GM23248 (cell line): ENCODE results near the gene GPBAR1. TPM values are rescaled to one million over a fixed set of nuclear protein-coding genes. Genes with fewer than 3 reads are reported as not detected.

Experiments
- DNase-seq: peaks from one replicate; pipeline ENCODE4 v3.0.0-alpha.2; 2015
- H2AFZ ChIP-seq: fragments of 200-600 bp; sonication (generic); 2 replicates; pipeline ENCODE4 v1.6.1; 2016; ENCODE audit warnings: antibody characterized with exemption
- H3F3A ChIP-seq: fragments of 200-600 bp; sonication (generic); 2 replicates; pipeline ENCODE4 v1.6.1; 2016; ENCODE audit warnings: mild to moderate bottlenecking, antibody characterized with exemption, mixed run types; ENCODE audit not compliant: insufficient read depth
- H3K27ac ChIP-seq: fragments of 200-600 bp; sonication (generic); 2 replicates; pipeline ENCODE4 v1.5.1; 2016; ENCODE audit warnings: mild to moderate bottlenecking
- H3K27me3 ChIP-seq: fragments of 200-600 bp; sonication (generic); replicated peaks from 2 replicates; pipeline ENCODE4 v1.6.1; 2016; ENCODE audit warnings: mild to moderate bottlenecking; ENCODE audit not compliant: insufficient read depth
- H3K36me3 ChIP-seq: fragments of 200-600 bp; sonication (generic); 2 replicates; pipeline ENCODE4 v1.6.1; 2016; ENCODE audit warnings: low read depth, mild to moderate bottlenecking
- H3K4me1 ChIP-seq: fragments of 200-600 bp; sonication (generic); 2 replicates; pipeline ENCODE4 v1.6.1; 2016; ENCODE audit warnings: mild to moderate bottlenecking; ENCODE audit not compliant: insufficient read depth
- H3K4me2 ChIP-seq: fragments of 200-600 bp; sonication (generic); one replicate; pipeline ENCODE4 v1.6.1; 2016; ENCODE audit warnings: mild to moderate bottlenecking; ENCODE audit not compliant: unreplicated experiment
- H3K4me3 ChIP-seq: fragments of 200-600 bp; sonication (generic); 2 replicates; pipeline ENCODE4 v1.5.1; 2016; ENCODE audit warnings: mild to moderate bottlenecking
- H3K79me2 ChIP-seq: fragments of 200-600 bp; sonication (generic); 2 replicates; pipeline ENCODE4 v1.6.1; 2016; ENCODE audit warnings: mild to moderate bottlenecking; ENCODE audit not compliant: insufficient read depth
- H3K9ac ChIP-seq: fragments of 200-600 bp; sonication (generic); 2 replicates; pipeline ENCODE4 v1.6.1; 2016; ENCODE audit warnings: mild to moderate bottlenecking
- H3K9me2 ChIP-seq: fragments of 200-600 bp; sonication (generic); 2 replicates; pipeline ENCODE4 v1.6.1; 2016; ENCODE audit warnings: mixed run types, mild to moderate bottlenecking, moderate library complexity; ENCODE audit not compliant: insufficient read depth
- H3K9me3 ChIP-seq: fragments of 200-600 bp; sonication (generic); one replicate; pipeline ENCODE4 v1.6.1; 2017; ENCODE audit warnings: low read depth
- H4K20me1 ChIP-seq: fragments of 200-600 bp; sonication (generic); 2 replicates; pipeline ENCODE4 v1.6.0; 2016; ENCODE audit not compliant: insufficient read depth
- EZH2 ChIP-seq: fragments of 200-600 bp; sonication (generic); IDR thresholded peaks from 2 replicates; pipeline ENCODE4 v1.6.1; 2018; ENCODE audit warnings: antibody characterized with exemption, mild to moderate bottlenecking; ENCODE audit not compliant: insufficient read depth, poor library complexity, severe bottlenecking
- EZH2phosphoT487 ChIP-seq: fragments of 200-600 bp; sonication (generic); IDR thresholded peaks from 2 replicates; pipeline ENCODE4 v1.6.1; 2018; ENCODE audit warnings: antibody characterized with exemption, moderate library complexity, mild to moderate bottlenecking, low read depth; ENCODE audit not compliant: insufficient read depth
- WGBS, 2 experiments: methylation state at CpG; one replicate each; pipeline ENCODE4 v1.1.6; 2015 to 2017; ENCODE audit warnings: low lambda C conversion rate in 2 of 2, low coverage in 1 of 2; ENCODE audit errors: missing lambda C conversion rate in 2 of 2; 5-methylcytosine and 5-hydroxymethylcytosine counted together
- in situ Hi-C: fragments of 300-500 bp; cut with MboI; formaldehyde crosslinking; loops from 2 replicates; pipeline ENCODE4 v1.15.0; 2020
- polyA plus RNA-seq: library from polyadenylated mRNA; unstranded; fragments of >200 nt; fragmentation: Nextera tagmentation; extraction: Ambion mirVana; gene quantifications from 2 replicates; pipeline ENCODE4 v1.2.1, GENCODE V29; 2016
- total RNA-seq: library from RNA; depleted of rRNA; stranded (reverse); fragments of >200 nt; shearing (Covaris generic); gene quantifications from 2 replicates; pipeline ENCODE4 v1.2.3, GENCODE V29; 2014

Gene GPBAR1
- total and polyA plus RNA-seq, 2 experiments from 2014 or later = not detected

DNA sequence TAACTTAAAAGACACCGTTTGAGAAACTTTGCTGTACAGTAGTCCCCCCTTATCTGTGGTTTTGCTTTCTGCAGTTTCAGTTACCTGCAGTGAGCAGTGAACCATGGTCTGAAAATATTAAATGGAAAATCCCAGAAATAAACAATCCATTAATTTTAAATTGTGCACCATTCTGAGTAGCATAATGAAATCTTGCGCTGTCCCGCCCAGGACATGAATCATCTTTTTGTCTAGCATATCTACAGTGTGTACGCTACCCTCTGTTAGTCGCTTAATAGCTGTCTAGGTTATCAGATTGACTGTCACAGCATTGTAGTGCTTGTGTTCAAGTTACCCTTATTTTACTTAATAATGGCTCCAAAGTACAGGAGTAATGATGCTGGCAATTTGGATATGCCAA is 37.8 kb upstream of the GPBAR1 start:
- TF ChIP-seq EZH2phosphoT487 (no peak), EZH2 (no peak)
- H3F3A ChIP-seq = peaks cover 66% of the 10 kb centered on the region
- in situ Hi-C loops = no loop called here
- peaks cover 100% of the 10 kb centered on the region for H3K79me2 ChIP-seq
- H3K27me3 ChIP-seq = no peaks in the 10 kb centered on the region
- peaks cover 56% of the 10 kb centered on the region for H4K20me1 ChIP-seq
- H3K4me1 ChIP-seq = peaks cover 68% of the 10 kb centered on the region
- 78 to 80% methylated on average over 5 of the region's 5 CpGs for WGBS, 2 experiments
- H3K9me3 ChIP-seq = no peaks in the 10 kb centered on the region
- H3K4me3 ChIP-seq = no peak overlapping the region
- peak; percentile 32 for DNase-seq
- peaks cover 39% of the 10 kb centered on the region for H3K36me3 ChIP-seq
- H3K9ac ChIP-seq = no peak overlapping the region
- no peak overlapping the region for H2AFZ ChIP-seq
- H3K27ac ChIP-seq = no peak overlapping the region
- no peak overlapping the region for H3K4me2 ChIP-seq
- no peaks in the 10 kb centered on the region for H3K9me2 ChIP-seq

DNA sequence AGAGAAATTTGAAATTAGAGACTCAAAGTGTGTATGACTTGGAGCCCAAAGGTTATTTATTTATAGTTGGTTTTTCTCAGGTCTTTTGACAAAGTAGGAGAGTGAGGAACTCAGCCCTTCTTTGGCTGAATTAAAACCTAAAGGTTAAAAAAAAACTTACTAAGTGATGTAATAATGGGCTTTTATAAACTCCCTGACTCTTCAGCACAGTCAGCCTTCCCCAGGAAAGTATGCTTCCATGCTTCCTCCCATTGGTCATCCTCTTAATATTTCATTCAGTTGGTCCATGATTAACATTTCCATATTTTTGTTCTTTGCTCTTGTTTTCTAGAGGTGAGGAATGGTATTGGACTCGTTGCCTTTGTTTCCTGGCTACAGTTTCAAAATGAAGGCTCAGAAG is 36.6 kb upstream of the GPBAR1 start:
- TF ChIP-seq EZH2 = no peak
- no peak for TF ChIP-seq EZH2phosphoT487
- no peaks in the 10 kb centered on the region for H3K9me3 ChIP-seq
- H3K27ac ChIP-seq = peak overlapping the region; percentile 26
- H3K9me2 ChIP-seq = no peaks in the 10 kb centered on the region
- H3K4me2 ChIP-seq = peak overlapping the region; percentile 10
- no peak overlapping the region for H3K9ac ChIP-seq
- in situ Hi-C loops = no loop called here
- peaks cover 97% of the 10 kb centered on the region for H3K79me2 ChIP-seq
- no peak overlapping the region for H2AFZ ChIP-seq
- peaks cover 47% of the 10 kb centered on the region for H4K20me1 ChIP-seq
- peaks cover 73% of the 10 kb centered on the region for H3K4me1 ChIP-seq
- no peak overlapping the region for H3K4me3 ChIP-seq
- H3K27me3 ChIP-seq = no peaks in the 10 kb centered on the region
- 52 to 58% methylated on average over 1 of the region's 1 CpG for WGBS, 2 experiments
- H3F3A ChIP-seq = peaks cover 66% of the 10 kb centered on the region
- DNase-seq = peak; percentile 51
- peaks cover 49% of the 10 kb centered on the region for H3K36me3 ChIP-seq

DNA sequence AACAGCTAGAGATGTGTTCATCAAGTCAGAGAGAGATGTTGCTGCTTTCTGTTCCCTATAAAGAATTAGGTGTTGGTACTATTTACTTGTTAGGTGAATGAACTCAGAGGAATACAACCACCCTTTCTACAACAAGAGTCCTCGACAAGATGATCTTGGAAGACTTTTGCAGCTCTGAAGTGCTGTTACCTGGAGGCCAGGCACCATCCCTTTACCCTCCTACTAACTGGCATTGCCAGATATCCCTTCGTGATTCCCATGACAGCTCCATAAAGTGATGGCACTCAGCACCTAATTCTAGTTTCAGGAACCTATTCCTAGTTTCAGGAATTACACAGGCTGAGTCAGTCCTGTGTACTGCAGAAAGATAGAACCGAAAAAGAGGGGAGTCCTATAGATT is 33.9 kb upstream of the GPBAR1 start:
- H3K36me3 ChIP-seq = peaks cover 61% of the 10 kb centered on the region
- no peak overlapping the region for H3K27ac ChIP-seq

GRCh38 chr2:218228366-218229090 is 32.3 kb upstream of the GPBAR1 start:
- Histone ChIP-seq H3F3A (peaks cover 84% of the 10 kb centered on the region), H3K4me2 (peak overlapping the region; percentile 74), H3K36me3 (peaks cover 74% of the 10 kb centered on the region), H2AFZ (no peak overlapping the region), H3K9ac (no peak overlapping the region), H3K9me3 (no peaks in the 10 kb centered on the region), H3K79me2 (peaks cover 91% of the 10 kb centered on the region), H3K27me3 (no peaks in the 10 kb centered on the region), H3K4me3 (peak overlapping the region; percentile 29), H4K20me1 (peaks cover 16% of the 10 kb centered on the region), H3K4me1 (peaks cover 53% of the 10 kb centered on the region), H3K9me2 (no peaks in the 10 kb centered on the region), H3K27ac (peak overlapping the region; percentile 57)
- in situ Hi-C loops = no loop called here
- 97 to 99% methylated on average over 6 of the region's 6 CpGs for WGBS, 2 experiments
- TF ChIP-seq EZH2phosphoT487 = no peak
- TF ChIP-seq EZH2 = no peak
- DNase-seq = no peak

More for the DNA sequence above, 33.9 kb upstream of the GPBAR1 start:
- Histone ChIP-seq H3K9ac (no peak overlapping the region), H3K4me3 (no peak overlapping the region), H3K9me3 (no peaks in the 10 kb centered on the region), H3K79me2 (peaks cover 91% of the 10 kb centered on the region), H3K4me2 (no peak overlapping the region), H3K4me1 (peaks cover 69% of the 10 kb centered on the region), H2AFZ (no peak overlapping the region), H3K27me3 (no peaks in the 10 kb centered on the region), H3F3A (peaks cover 88% of the 10 kb centered on the region), H4K20me1 (peaks cover 25% of the 10 kb centered on the region), H3K9me2 (no peaks in the 10 kb centered on the region)
- DNase-seq = no peak
- in situ Hi-C loops = no loop called here
- TF ChIP-seq EZH2phosphoT487 (no peak), EZH2 (no peak)
- 94 to 97% methylated on average over 3 of the region's 3 CpGs for WGBS, 2 experiments
